ENCODE measurements around the gene WDR76.
A peak's percentile ranks its signal among the peaks of the same experiment; 100 is the strongest.
"Not testable (repeated sequence)": the region's sequence is repeated elsewhere in the genome, so short reads cannot be mapped to it uniquely, and the experiment has no call there.

WDR76 gene

GRCh38 chr15:43826508-43827341 is at the start of gene WDR76:
Gene WDR76, plus strand, starts transcription at chr15:43827002. Its CDS starts 31 bp downstream, at chr15:43827033.
- DNase-seq (ENCODE audit: insufficient read length, low spot score) (peak; percentile 56), FAIRE-seq (peak; percentile 80)

- FAIRE-seq, result peak; percentile 91
- DNase-seq (ENCODE audit: insufficient read length, low spot score), result peak; percentile 44
These were observed 49.4 kb upstream of the WDR76 start for GRCh38 chr15:43777267-43777914.

GRCh38 chr15:43779016-43779415 is 47.8 kb upstream of the WDR76 start:
- FAIRE-seq (no peak), DNase-seq (ENCODE audit: insufficient read length, low spot score) (no peak)

- DNase-seq (ENCODE audit: insufficient read length, low spot score) (no peak), FAIRE-seq (no peak)
These were observed 37.4 kb upstream of the WDR76 start for GRCh38 chr15:43789409-43789808.

- FAIRE-seq, result peak; percentile 94
- peak; percentile 87 for DNase-seq (ENCODE audit: insufficient read length, low spot score)
These were observed 34.6 kb upstream of the WDR76 start, which contains the start of gene SERF2 for GRCh38 chr15:43791993-43792760. Gene SERF2, plus strand, starts transcription at chr15:43792320. Its CDS starts 57 bp downstream, at chr15:43792377.

- DNase-seq (ENCODE audit: insufficient read length, low spot score) (no peak), FAIRE-seq (no peak)
These were observed 33.9 kb upstream of the WDR76 start for GRCh38 chr15:43792761-43793476.

- FAIRE-seq, result no peak
- DNase-seq (ENCODE audit: insufficient read length, low spot score), result no peak
These were observed 33.2 kb upstream of the WDR76 start for GRCh38 chr15:43793647-43794046.

- no peak for FAIRE-seq
- DNase-seq (ENCODE audit: insufficient read length, low spot score), result no peak
These were observed 32.3 kb upstream of the WDR76 start for GRCh38 chr15:43794269-43795037.

GRCh38 chr15:43795197-43795596 is 31.6 kb upstream of the WDR76 start:
- DNase-seq (ENCODE audit: insufficient read length, low spot score) (no peak), FAIRE-seq (no peak)

GRCh38 chr15:43795997-43796396 is 30.8 kb upstream of the WDR76 start:
- DNase-seq (ENCODE audit: insufficient read length, low spot score), result no peak
- no peak for FAIRE-seq

GRCh38 chr15:43796566-43796965 is 30.2 kb upstream of the WDR76 start:
- no peak for FAIRE-seq
- DNase-seq (ENCODE audit: insufficient read length, low spot score), result no peak

GRCh38 chr15:43799209-43799944 is 27.4 kb upstream of the WDR76 start:
- FAIRE-seq (no peak), DNase-seq (ENCODE audit: insufficient read length, low spot score) (no peak)

- DNase-seq (ENCODE audit: insufficient read length, low spot score) (no peak), FAIRE-seq (no peak)
These were observed 26.9 kb upstream of the WDR76 start, which contains the start of gene SERINC4 for GRCh38 chr15:43799945-43800285. Gene SERINC4, minus strand, starts transcription at chr15:43800220. Its CDS starts 234 bp downstream, at chr15:43799986.

- peak; percentile 87 for FAIRE-seq
- DNase-seq (ENCODE audit: insufficient read length, low spot score), result peak; percentile 76
These were observed 26.3 kb upstream of the WDR76 start, which contains the start of gene HYPK for GRCh38 chr15:43800286-43801141. Gene HYPK, plus strand, starts transcription at chr15:43800599. Its CDS starts 24 bp downstream, at chr15:43800623.

- not testable (repeated sequence) for DNase-seq (ENCODE audit: insufficient read length, low spot score); FAIRE-seq
These were observed 24.1 kb upstream of the WDR76 start for GRCh38 chr15:43802676-43803075.

- FAIRE-seq, result no peak
These were observed 18.3 kb upstream of the WDR76 start for GRCh38 chr15:43808435-43808950.

GRCh38 chr15:43808960-43809678 is 17.7 kb upstream of the WDR76 start:
- DNase-seq (ENCODE audit: insufficient read length, low spot score) (no peak), FAIRE-seq (peak; percentile 21)

More at GRCh38 chr15:43808435-43808950, 18.3 kb upstream of the WDR76 start:
- DNase-seq (ENCODE audit: insufficient read length, low spot score), result no peak

Measured in GM19239 (cell line).